ENCODE results near the gene TMED1.

- TF ChIP-seq CTCF (IDR thresholded peaks at IDR 0.05) (no peak), POLR2A (IDR thresholded peaks at IDR 0.05) (no peak)
Observed at GRCh38 chr19:10784257-10784656, 51.8 kb downstream of the TMED1 start.

All from uterus (tissue), 2 donors.